Adipocyte (in vitro differentiated cells): Measurements from ENCODE around the gene NCL.

Experiments used
- DNase-seq: peaks from one replicate; pipeline ENCODE4 v3.0.0-alpha.2; 2015; ENCODE audit warnings: low read depth
- H3K27me3 ChIP-seq: replicated peaks from 2 replicates; pipeline ENCODE4 v1.7.0; 2013; ENCODE audit warnings: mild to moderate bottlenecking, low read length, moderate library complexity; ENCODE audit not compliant: control insufficient read depth, insufficient read depth
- H3K36me3 ChIP-seq: 2 replicates; pipeline ENCODE4 v1.7.0; 2013; ENCODE audit warnings: low read length, mild to moderate bottlenecking, moderate library complexity; ENCODE audit not compliant: control insufficient read depth, insufficient read depth, severe bottlenecking
- H3K4me1 ChIP-seq: 2 replicates; pipeline ENCODE4 v1.7.0; 2013; ENCODE audit warnings: mild to moderate bottlenecking, low read length, moderate library complexity; ENCODE audit not compliant: control insufficient read depth, insufficient read depth
- H3K4me3 ChIP-seq: 2 replicates; pipeline ENCODE4 v1.7.0; 2013; ENCODE audit warnings: mild to moderate bottlenecking, low read length, moderate library complexity
- H3K9ac ChIP-seq: 2 replicates; pipeline ENCODE4 v1.7.0; 2013; ENCODE audit warnings: mild to moderate bottlenecking, low read length, moderate library complexity
- H3K9me3 ChIP-seq: 2 replicates; pipeline ENCODE4 v1.7.0; 2013; ENCODE audit warnings: mild to moderate bottlenecking, low read length, moderate library complexity; ENCODE audit not compliant: control insufficient read depth

Gene NCL

GRCh38 chr2:231425811-231426703 lies 38.2 kb downstream of the NCL start:
- Histone ChIP-seq H3K9me3 (peaks cover 5% of the 10 kb centered on the region), H3K36me3 (no peaks in the 10 kb centered on the region), H3K4me3 (no peak overlapping the region), H3K27me3 (peaks cover 14% of the 10 kb centered on the region), H3K9ac (no peak overlapping the region), H3K4me1 (no peaks in the 10 kb centered on the region)
- DNase-seq, result no peak

GRCh38 chr2:231425291-231425810 lies 38.9 kb downstream of the NCL start:
- no peaks in the 10 kb centered on the region for H3K9me3 ChIP-seq
- no peak overlapping the region for H3K9ac ChIP-seq
- no peaks in the 10 kb centered on the region for H3K4me1 ChIP-seq
- H3K4me3 ChIP-seq, result no peak overlapping the region
- peaks cover 16% of the 10 kb centered on the region for H3K27me3 ChIP-seq
- DNase-seq, result no peak
- H3K36me3 ChIP-seq, result no peaks in the 10 kb centered on the region

GRCh38 chr2:231423176-231423575 lies 41.1 kb downstream of the NCL start:
- Histone ChIP-seq H3K4me3 (no peak overlapping the region), H3K9me3 (no peaks in the 10 kb centered on the region), H3K9ac (no peak overlapping the region), H3K36me3 (no peaks in the 10 kb centered on the region), H3K4me1 (no peaks in the 10 kb centered on the region), H3K27me3 (peaks cover 30% of the 10 kb centered on the region)
- no peak for DNase-seq

- Histone ChIP-seq H3K4me3 (no peak overlapping the region), H3K36me3 (no peaks in the 10 kb centered on the region), H3K27me3 (peaks cover 30% of the 10 kb centered on the region), H3K9ac (no peak overlapping the region), H3K4me1 (no peaks in the 10 kb centered on the region), H3K9me3 (no peaks in the 10 kb centered on the region)
- DNase-seq, result no peak
Observed at GRCh38 chr2:231422056-231422455, 42.2 kb downstream of the NCL start.

- H3K9ac ChIP-seq, result no peak overlapping the region
- no peaks in the 10 kb centered on the region for H3K4me1 ChIP-seq
- H3K4me3 ChIP-seq, result no peak overlapping the region
- no peaks in the 10 kb centered on the region for H3K9me3 ChIP-seq
- H3K36me3 ChIP-seq, result no peaks in the 10 kb centered on the region
- H3K27me3 ChIP-seq, result peaks cover 30% of the 10 kb centered on the region
- no peak for DNase-seq
Observed at GRCh38 chr2:231421051-231421580, 43.2 kb downstream of the NCL start.

- peaks cover 29% of the 10 kb centered on the region for H3K27me3 ChIP-seq
- H3K9ac ChIP-seq, result no peak overlapping the region
- H3K36me3 ChIP-seq, result no peaks in the 10 kb centered on the region
- DNase-seq, result no peak
- H3K4me3 ChIP-seq, result no peak overlapping the region
- no peaks in the 10 kb centered on the region for H3K4me1 ChIP-seq
- H3K9me3 ChIP-seq, result no peaks in the 10 kb centered on the region
Observed at GRCh38 chr2:231418820-231419640, 45.3 kb downstream of the NCL start.

GRCh38 chr2:231415029-231415428 lies 49.3 kb downstream of the NCL start:
- H3K4me1 ChIP-seq, result peaks cover 7% of the 10 kb centered on the region
- no peak overlapping the region for H3K4me3 ChIP-seq
- no peak overlapping the region for H3K9ac ChIP-seq
- no peak for DNase-seq
- peaks cover 9% of the 10 kb centered on the region for H3K9me3 ChIP-seq
- H3K36me3 ChIP-seq, result no peaks in the 10 kb centered on the region
- peaks cover 15% of the 10 kb centered on the region for H3K27me3 ChIP-seq

- no peak for DNase-seq
- H3K4me3 ChIP-seq, result no peak overlapping the region
- H3K9ac ChIP-seq, result no peak overlapping the region
- H3K4me1 ChIP-seq, result peaks cover 7% of the 10 kb centered on the region
- peaks cover 8% of the 10 kb centered on the region for H3K27me3 ChIP-seq
- H3K9me3 ChIP-seq, result peaks cover 9% of the 10 kb centered on the region
- H3K36me3 ChIP-seq, result no peaks in the 10 kb centered on the region
Observed at GRCh38 chr2:231413921-231414476, 50.3 kb downstream of the NCL start.

GRCh38 chr2:231413456-231413855 lies 50.8 kb downstream of the NCL start:
- no peaks in the 10 kb centered on the region for H3K36me3 ChIP-seq
- peaks cover 7% of the 10 kb centered on the region for H3K4me1 ChIP-seq
- no peak for DNase-seq
- H3K4me3 ChIP-seq, result no peak overlapping the region
- no peak overlapping the region for H3K9ac ChIP-seq
- peaks cover 4% of the 10 kb centered on the region for H3K27me3 ChIP-seq
- H3K9me3 ChIP-seq, result peaks cover 9% of the 10 kb centered on the region

GRCh38 chr2:231412618-231412963 lies 51.7 kb downstream of the NCL start:
- no peak for DNase-seq
- no peaks in the 10 kb centered on the region for H3K36me3 ChIP-seq
- peak overlapping the region; percentile 64 for H3K9ac ChIP-seq
- peaks cover 9% of the 10 kb centered on the region for H3K9me3 ChIP-seq
- H3K27me3 ChIP-seq, result peaks cover 4% of the 10 kb centered on the region
- H3K4me1 ChIP-seq, result peaks cover 7% of the 10 kb centered on the region
- peak overlapping the region; percentile 77 for H3K4me3 ChIP-seq
